OCI-LY1 (cell line): ENCODE data around the gene MPG.

Source experiments
- CTCF ChIP-seq: fragments of 200-600 bp; sonication (generic), shearing (Covaris generic); IDR thresholded peaks from 2 replicates; pipeline ENCODE4 v1.5.1; 2017; ENCODE audit warnings: mild to moderate bottlenecking, antibody characterized with exemption, low read length, moderate library complexity, mixed read lengths
- EZH2 ChIP-seq: fragments of 200-600 bp; sonication (generic), shearing (Covaris generic); IDR thresholded peaks from 2 replicates; pipeline ENCODE4 v1.8.0; 2017; ENCODE audit warnings: borderline replicate concordance, mixed run types, mild to moderate bottlenecking, antibody characterized with exemption, low read length, moderate library complexity, mixed read lengths

- TF ChIP-seq CTCF (no peak), EZH2 (no peak)
Measured at GRCh38 chr16:85407-85782, 7.4 kb downstream of the MPG start.
